Left renal pelvis (tissue), 4 donors: Measurements from ENCODE around the gene MSL3B. TPM values are rescaled to one million over a fixed set of nuclear protein-coding genes. Genes with fewer than 3 reads are reported as not detected.

ENCODE experiments used
- DNase-seq, 4 donors: peaks; one replicate each; pipeline ENCODE4 v3.0.0-alpha.2; 2013; ENCODE audit warnings: low read depth in 4 of 4, low spot score in 3 of 4
- polyA plus RNA-seq, 4 donors: library from polyadenylated mRNA; unstranded; fragments of 120-200 nt; gene quantifications; one replicate each; pipeline ENCODE4 v1.2.1, GENCODE V29; 2013; ENCODE audit not compliant: insufficient read length in 4 of 4

The MSL3B gene

GRCh38 chr2:233818639-233819621 is 49.3 kb downstream of the MSL3B start:
- no peak for DNase-seq

GRCh38 chr2:233817995-233818638 is 50.1 kb downstream of the MSL3B start:
- no peak for DNase-seq

- no peak for DNase-seq
Observed at GRCh38 chr2:233817361-233817911, 50.8 kb downstream of the MSL3B start.

GRCh38 chr2:233816771-233817170 is 51.4 kb downstream of the MSL3B start:
- DNase-seq: no peak

- no peak for DNase-seq
Observed at GRCh38 chr2:233816334-233816733, 51.9 kb downstream of the MSL3B start.

GRCh38 chr2:233815861-233816260 is 52.3 kb downstream of the MSL3B start:
- DNase-seq: no peak

Other genes starting within 250 kb of the MSL3B start
- gene UGT1A10, start 231.9 kb downstream of the MSL3B start, polyA plus RNA-seq: not detected
- 1 to 10 TPM in 3 of 4 donors, under 1 TPM in 1; 0.18 to 6.1 (median 4.0) TPM for gene UGT1A9, start 196.5 kb downstream of the MSL3B start, polyA plus RNA-seq
- gene UGT1A7, start 186.5 kb downstream of the MSL3B start, polyA plus RNA-seq: under 1 TPM in 1 of 4 donors, not detected in 3; 0.09 TPM
- 1 to 10 TPM in 3 of 4 donors, under 1 TPM in 1; 0.08 to 5.4 (median 2.9) TPM for gene UGT1A6, start 175.5 kb downstream of the MSL3B start, polyA plus RNA-seq
- gene UGT1A5, start 155.5 kb downstream of the MSL3B start, polyA plus RNA-seq: not detected
- gene UGT1A4, start 149.7 kb downstream of the MSL3B start, polyA plus RNA-seq: not detected
- not detected for gene UGT1A3, start 139.3 kb downstream of the MSL3B start, polyA plus RNA-seq
- gene UGT1A1, start 108.1 kb downstream of the MSL3B start, polyA plus RNA-seq: under 1 TPM; 0.07 to 0.39 (median 0.23) TPM
- under 1 TPM in 3 of 4 donors, not detected in 1; 0.13 to 0.40 (median 0.14) TPM for gene MROH2A, start 90.1 kb downstream of the MSL3B start, polyA plus RNA-seq
- gene HJURP, start 13.9 kb downstream of the MSL3B start, polyA plus RNA-seq: 10 to 100 TPM; 18.7 to 24.3 (median 22.6) TPM
- gene TRPM8, start 49.0 kb upstream of the MSL3B start, polyA plus RNA-seq: under 1 TPM in 2 of 4 donors, not detected in 2; 0.26 to 0.29 TPM
- gene SPP2, start 182.3 kb upstream of the MSL3B start, polyA plus RNA-seq: 1 to 10 TPM in 1 of 4 donors, not detected in 3; 1.4 TPM